ENCODE results near the gene PTPN14. TPM values are rescaled to one million over a fixed set of nuclear protein-coding genes. Genes with fewer than 3 reads are reported as not detected.

PTPN14 gene
- total RNA-seq, 1 experiment from 2014 or later, result 39.1 TPM

GRCh38 chr1:214451596-214451995 lies 99.8 kb downstream of the PTPN14 start:
- no peak overlapping the region for H3K27ac ChIP-seq
- no peaks in the 10 kb centered on the region for H3K9me3 ChIP-seq (replicated peaks)
- H3K4me3 ChIP-seq, result no peak overlapping the region
- H3K36me3 ChIP-seq, result peaks cover 6% of the 10 kb centered on the region; the same call in 1 of the 2 replicates
- DNase-seq (ENCODE audit: low read depth in 1 of 2, low spot score in 2 of 2), result no peak
- H3K4me1 ChIP-seq (replicated peaks), result peaks cover 61% of the 10 kb centered on the region
- no peaks in the 10 kb centered on the region for H3K27me3 ChIP-seq (replicated peaks)

GRCh38 chr1:214449371-214449770 lies 102.0 kb downstream of the PTPN14 start:
- H3K4me1 ChIP-seq (replicated peaks), result peaks cover 61% of the 10 kb centered on the region
- peaks cover 3% of the 10 kb centered on the region; the same call in 1 of the 2 replicates for H3K36me3 ChIP-seq
- H3K4me3 ChIP-seq, result no peak overlapping the region
- H3K27me3 ChIP-seq (replicated peaks), result no peaks in the 10 kb centered on the region
- no peaks in the 10 kb centered on the region for H3K9me3 ChIP-seq (replicated peaks)
- no peak overlapping the region for H3K27ac ChIP-seq
- no peak for DNase-seq (ENCODE audit: low read depth in 1 of 2, low spot score in 2 of 2)

DNA sequence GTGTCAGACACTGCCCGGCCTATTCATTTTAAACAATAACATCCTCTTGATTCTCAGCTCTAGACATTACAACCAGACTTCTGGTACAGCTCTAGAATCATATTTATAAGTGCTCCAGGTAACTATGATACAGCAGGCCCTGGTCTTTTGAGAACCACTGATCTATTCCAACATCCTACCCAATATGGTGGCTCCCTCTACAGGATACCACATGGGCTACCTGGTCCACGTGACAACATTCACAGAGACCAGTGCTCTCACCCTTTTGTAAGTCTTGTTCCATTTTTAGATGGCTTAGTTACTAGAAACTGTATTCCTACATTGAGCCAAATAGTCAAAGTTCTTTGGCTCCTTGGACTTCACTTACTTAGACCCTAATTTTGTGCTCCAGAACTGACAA lies 102.9 kb downstream of the PTPN14 start:
- Histone ChIP-seq H3K27ac (peak overlapping the region; percentile 95), H3K4me3 (no peak overlapping the region), H3K36me3 (peaks cover 3% of the 10 kb centered on the region; the same call in 1 of the 2 replicates), H3K27me3 (replicated peaks) (no peaks in the 10 kb centered on the region), H3K4me1 (replicated peaks) (peaks cover 63% of the 10 kb centered on the region), H3K9me3 (replicated peaks) (no peaks in the 10 kb centered on the region)
- no peak for DNase-seq (ENCODE audit: low read depth in 1 of 2, low spot score in 2 of 2)

DNA sequence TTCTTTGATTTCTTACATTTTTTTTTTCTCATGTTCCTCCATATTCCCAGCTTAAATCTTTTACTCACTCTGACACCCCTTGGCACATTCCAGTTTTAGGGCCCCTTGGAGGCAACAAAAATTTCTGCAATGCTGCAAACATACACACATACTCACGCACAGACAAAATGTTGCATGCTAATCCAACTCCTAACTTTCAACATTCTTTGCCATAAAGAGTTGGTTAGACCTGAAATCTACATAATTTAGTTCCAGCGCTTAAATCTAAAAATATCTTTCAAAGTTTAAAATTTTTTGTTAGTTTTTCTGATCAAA lies 103.9 kb downstream of the PTPN14 start:
- no peaks in the 10 kb centered on the region for H3K27me3 ChIP-seq (replicated peaks)
- H3K4me3 ChIP-seq, result no peak overlapping the region
- no peaks in the 10 kb centered on the region for H3K9me3 ChIP-seq (replicated peaks)
- peaks cover 3% of the 10 kb centered on the region; the same call in 1 of the 2 replicates for H3K36me3 ChIP-seq
- peaks cover 58% of the 10 kb centered on the region for H3K4me1 ChIP-seq (replicated peaks)
- DNase-seq (ENCODE audit: low read depth in 1 of 2, low spot score in 2 of 2), result peak in 1 of 2 experiments; percentile 72
- peak overlapping the region; percentile 95 for H3K27ac ChIP-seq

- Histone ChIP-seq H3K4me3 (no peak overlapping the region), H3K36me3 (peaks cover 3% of the 10 kb centered on the region; the same call in 1 of the 2 replicates), H3K27me3 (replicated peaks) (no peaks in the 10 kb centered on the region), H3K4me1 (replicated peaks) (peaks cover 58% of the 10 kb centered on the region), H3K9me3 (replicated peaks) (no peaks in the 10 kb centered on the region), H3K27ac (peak overlapping the region; percentile 95)
- DNase-seq (ENCODE audit: low read depth in 1 of 2, low spot score in 2 of 2), result peak; percentile 93 to 96
Observed at GRCh38 chr1:214446772-214447556, 104.4 kb downstream of the PTPN14 start.

GRCh38 chr1:214445831-214446614 lies 105.4 kb downstream of the PTPN14 start:
- H3K4me1 ChIP-seq (replicated peaks), result peaks cover 58% of the 10 kb centered on the region
- H3K27ac ChIP-seq, result peak overlapping the region; percentile 95
- H3K4me3 ChIP-seq, result no peak overlapping the region
- peaks cover 3% of the 10 kb centered on the region; the same call in 1 of the 2 replicates for H3K36me3 ChIP-seq
- no peaks in the 10 kb centered on the region for H3K27me3 ChIP-seq (replicated peaks)
- peak; percentile 62 to 90 for DNase-seq (ENCODE audit: low read depth in 1 of 2, low spot score in 2 of 2)
- no peaks in the 10 kb centered on the region for H3K9me3 ChIP-seq (replicated peaks)

DNA sequence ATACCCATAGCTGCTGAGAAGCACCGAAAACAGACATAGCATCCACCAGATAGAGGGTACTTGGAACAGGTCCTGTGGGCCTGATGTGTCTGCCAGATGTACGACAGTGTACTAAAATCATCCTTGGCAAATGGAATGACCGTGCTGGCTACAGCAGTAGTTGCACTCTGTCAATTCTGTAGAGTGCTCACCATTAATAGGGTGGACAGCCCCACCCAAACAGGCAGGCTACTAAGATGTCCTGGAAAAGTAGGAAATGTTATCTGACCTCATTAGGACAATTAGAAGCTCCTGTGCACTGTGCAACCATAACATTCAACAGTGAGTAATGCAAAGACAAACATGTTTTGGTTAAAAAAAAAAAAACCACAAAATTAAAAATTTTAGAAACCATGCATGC lies 106.2 kb downstream of the PTPN14 start:
- H3K4me3 ChIP-seq, result no peak overlapping the region

DNA sequence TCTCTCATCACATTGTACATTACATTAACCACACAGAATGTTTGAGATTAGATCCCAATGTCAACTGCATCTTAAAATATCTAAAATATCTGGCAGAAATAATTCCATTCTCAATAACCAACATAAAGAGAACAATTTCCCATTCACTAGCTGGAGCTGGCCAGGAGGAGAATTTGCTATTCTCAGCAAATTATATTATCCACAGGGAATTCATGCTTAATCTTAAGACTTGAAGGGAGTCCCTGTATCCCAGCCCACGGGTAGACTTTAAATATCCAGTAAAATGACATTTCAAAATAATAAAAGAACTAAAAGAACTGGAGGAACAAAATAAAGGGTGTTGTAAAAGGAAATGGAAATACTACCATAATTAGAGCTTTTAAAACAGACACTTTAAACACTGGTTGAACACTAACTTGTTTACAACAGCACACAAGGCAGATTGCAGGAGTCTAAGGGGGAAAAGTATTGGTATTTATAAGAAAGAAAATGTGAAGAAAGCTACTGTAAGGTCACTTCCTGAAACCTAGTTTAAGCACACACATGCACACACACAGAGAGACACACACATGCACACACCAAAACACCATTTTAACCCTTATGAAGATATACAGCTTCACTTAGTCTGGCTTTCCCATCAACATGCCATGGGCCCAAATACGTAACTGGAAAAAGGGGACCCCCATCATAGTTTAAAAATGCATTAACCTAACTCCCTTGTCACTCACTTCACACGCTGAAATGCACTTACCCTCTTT lies 107.0 kb downstream of the PTPN14 start:
- Histone ChIP-seq H3K4me3 (no peak overlapping the region), H3K27ac (peak overlapping the region; percentile 95), H3K27me3 (replicated peaks) (no peaks in the 10 kb centered on the region), H3K9me3 (replicated peaks) (no peaks in the 10 kb centered on the region), H3K4me1 (replicated peaks) (peaks cover 58% of the 10 kb centered on the region), H3K36me3 (peaks cover 7% of the 10 kb centered on the region)
- DNase-seq (ENCODE audit: low read depth in 1 of 2, low spot score in 2 of 2), result no peak

More for the DNA sequence above, 106.2 kb downstream of the PTPN14 start:
- Histone ChIP-seq H3K27me3 (replicated peaks) (no peaks in the 10 kb centered on the region), H3K9me3 (replicated peaks) (no peaks in the 10 kb centered on the region), H3K27ac (peak overlapping the region; percentile 95), H3K36me3 (peaks cover 3% of the 10 kb centered on the region; the same call in 1 of the 2 replicates), H3K4me1 (replicated peaks) (peaks cover 58% of the 10 kb centered on the region)
- no peak for DNase-seq (ENCODE audit: low read depth in 1 of 2, low spot score in 2 of 2)

- peaks cover 31% of the 10 kb centered on the region for H3K4me1 ChIP-seq (replicated peaks)
- DNase-seq (ENCODE audit: low read depth in 1 of 2, low spot score in 2 of 2), result no peak
- H3K36me3 ChIP-seq, result peaks cover 6% of the 10 kb centered on the region; the same call in 1 of the 2 replicates
- H3K9me3 ChIP-seq (replicated peaks), result no peaks in the 10 kb centered on the region
- no peaks in the 10 kb centered on the region for H3K27me3 ChIP-seq (replicated peaks)
- no peak overlapping the region for H3K27ac ChIP-seq
- H3K4me3 ChIP-seq, result no peak overlapping the region
Observed at GRCh38 chr1:214441119-214441518, 110.3 kb downstream of the PTPN14 start.

GRCh38 chr1:214440219-214440965 lies 111.0 kb downstream of the PTPN14 start:
- no peaks in the 10 kb centered on the region for H3K27me3 ChIP-seq (replicated peaks)
- H3K4me3 ChIP-seq, result no peak overlapping the region
- no peak overlapping the region for H3K27ac ChIP-seq
- H3K9me3 ChIP-seq (replicated peaks), result no peaks in the 10 kb centered on the region
- peaks cover 24% of the 10 kb centered on the region for H3K4me1 ChIP-seq (replicated peaks)
- H3K36me3 ChIP-seq, result peaks cover 10% of the 10 kb centered on the region
- no peak for DNase-seq (ENCODE audit: low read depth in 1 of 2, low spot score in 2 of 2)

DNA sequence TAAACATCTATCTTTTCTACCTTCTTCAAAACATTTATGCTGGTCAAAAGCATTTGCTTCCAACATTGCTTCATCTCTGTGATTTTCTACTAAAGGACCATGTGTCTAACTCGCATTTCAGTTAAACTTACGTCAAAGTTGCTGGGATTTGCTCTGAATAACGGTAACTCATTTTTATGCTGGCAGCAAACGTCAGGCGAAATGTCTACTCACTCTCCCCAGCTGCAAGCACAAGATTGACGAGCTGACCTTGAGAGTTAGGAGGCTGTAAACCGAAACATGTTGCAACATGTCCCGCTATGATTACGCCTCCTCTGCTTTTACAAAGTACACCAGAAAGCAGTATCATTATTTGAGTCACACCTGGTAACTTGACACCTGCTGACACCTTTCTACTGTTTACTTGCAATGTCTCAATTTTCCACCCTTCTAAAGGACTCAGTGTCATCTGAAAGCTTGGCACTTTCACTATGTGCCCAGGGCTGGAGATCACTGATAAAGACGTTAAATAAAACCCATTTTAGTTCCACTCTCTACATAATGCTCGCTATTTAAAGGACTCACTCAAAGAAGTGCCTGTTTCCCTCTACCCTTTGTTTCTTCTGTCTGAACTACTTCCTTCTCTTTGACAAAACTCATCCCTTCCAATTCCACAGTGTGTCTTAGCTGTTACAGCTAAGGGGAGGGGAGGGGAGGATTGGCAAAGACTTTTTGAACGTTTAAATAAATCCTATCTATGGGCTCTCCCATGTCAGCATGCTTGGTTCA lies 111.9 kb downstream of the PTPN14 start:
- H3K27ac ChIP-seq, result no peak overlapping the region
- H3K4me3 ChIP-seq, result no peak overlapping the region
- peaks cover 12% of the 10 kb centered on the region for H3K36me3 ChIP-seq
- peaks cover 16% of the 10 kb centered on the region for H3K4me1 ChIP-seq (replicated peaks)
- no peaks in the 10 kb centered on the region for H3K9me3 ChIP-seq (replicated peaks)
- no peaks in the 10 kb centered on the region for H3K27me3 ChIP-seq (replicated peaks)
- no peak for DNase-seq (ENCODE audit: low read depth in 1 of 2, low spot score in 2 of 2)

DNA sequence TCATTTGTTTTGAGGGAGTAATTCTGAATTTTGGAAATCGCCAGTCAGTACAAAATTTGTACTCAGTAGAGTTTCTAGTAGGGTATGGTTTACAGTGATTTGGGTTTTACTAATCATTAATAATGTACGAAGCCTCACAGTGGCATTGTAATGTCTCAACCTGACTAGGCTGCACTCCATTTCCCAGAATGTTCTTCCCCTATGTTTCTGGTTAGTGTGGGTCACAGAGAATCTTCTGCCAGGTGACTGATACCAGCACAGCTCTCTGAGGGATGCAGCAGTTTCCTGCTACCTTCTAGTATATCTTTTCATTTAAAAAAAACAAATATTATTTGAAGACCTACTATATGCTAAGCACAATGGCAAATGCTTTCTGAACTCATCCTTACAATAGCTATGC lies 112.9 kb downstream of the PTPN14 start:
- DNase-seq (ENCODE audit: low read depth in 1 of 2, low spot score in 2 of 2), result no peak
- Histone ChIP-seq H3K9me3 (replicated peaks) (no peaks in the 10 kb centered on the region), H3K36me3 (peaks cover 12% of the 10 kb centered on the region), H3K4me3 (no peak overlapping the region), H3K4me1 (replicated peaks) (peaks cover 6% of the 10 kb centered on the region), H3K27me3 (replicated peaks) (no peaks in the 10 kb centered on the region), H3K27ac (no peak overlapping the region)

Data from SJSA1 (cell line).